ENCODE results near the gene MTG2. TPM values are rescaled to one million over a fixed set of nuclear protein-coding genes. Genes with fewer than 3 reads are reported as not detected.
"Not testable (repeated sequence)": the region's sequence is repeated elsewhere in the genome, so short reads cannot be mapped to it uniquely, and the experiment has no call there.

The MTG2 gene
- total RNA-seq, 3 donors from 2014 or later = 28.8 to 34.9 (median 32.6) TPM

DNA sequence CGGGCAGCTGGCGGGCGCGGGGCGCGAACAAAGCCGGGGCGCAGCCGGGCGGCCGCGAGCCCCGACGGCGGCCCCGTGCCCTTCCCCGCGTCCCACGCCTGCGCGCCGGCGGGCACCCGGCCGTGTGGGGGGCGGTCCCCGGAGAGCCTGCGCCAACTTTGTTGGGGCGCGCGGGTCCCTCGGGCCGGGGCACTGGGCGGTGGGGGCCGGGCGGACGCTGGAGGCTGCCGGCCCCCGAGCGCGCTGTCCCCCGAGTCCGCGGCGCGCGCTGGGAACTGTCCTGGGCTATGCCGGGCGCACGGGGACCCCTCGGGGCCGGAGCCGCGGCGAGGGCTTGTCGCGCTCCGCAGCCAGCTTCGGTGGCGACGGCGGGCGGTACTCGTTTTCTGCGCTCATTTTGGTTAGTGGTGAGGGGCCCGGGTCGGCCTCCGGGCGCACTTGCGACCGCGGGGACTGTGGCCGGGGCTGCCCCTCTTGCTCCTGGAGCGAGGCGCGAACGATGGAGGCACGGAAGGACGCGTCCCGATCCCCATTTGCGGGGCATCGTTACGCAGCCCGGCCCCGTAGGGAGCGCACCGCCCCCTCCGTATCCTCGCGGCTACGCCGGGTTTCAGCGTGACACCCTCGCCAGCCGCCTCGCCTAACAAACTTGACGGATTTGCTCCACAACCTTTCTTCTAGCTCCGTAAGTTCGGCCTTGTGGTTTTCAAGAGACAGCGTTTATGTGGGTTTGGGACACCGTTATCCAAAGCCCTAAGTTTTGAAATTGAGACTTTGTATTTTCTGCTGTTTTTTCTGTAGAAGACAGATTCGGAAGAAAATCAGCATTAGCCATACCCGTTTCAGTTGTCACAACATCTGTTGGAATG, 38.6 kb upstream of the MTG2 start:
- intact Hi-C loops (cut with DNase I, micrococcal nuclease) = loop anchor here in 1 of 2 donors (5.0 to 10.0 kb wide), 2 partner anchors 82 to 129 kb away; no protein-coding TSS in a partner anchor
- DNase-seq (peak; percentile 67 to 80 (median 76)), ATAC-seq (peak; percentile 50)
- Histone ChIP-seq H3K36me3 (ENCODE audit: low read depth) (peaks cover 4% of the 10 kb centered on the region), H3K4me3 (peak overlapping the region; percentile 95), H3K4me1 (ENCODE audit: low read depth) (peaks cover 20% of the 10 kb centered on the region), H3K9me3 (no peaks in the 10 kb centered on the region)
- TF ChIP-seq, protein P1, sequence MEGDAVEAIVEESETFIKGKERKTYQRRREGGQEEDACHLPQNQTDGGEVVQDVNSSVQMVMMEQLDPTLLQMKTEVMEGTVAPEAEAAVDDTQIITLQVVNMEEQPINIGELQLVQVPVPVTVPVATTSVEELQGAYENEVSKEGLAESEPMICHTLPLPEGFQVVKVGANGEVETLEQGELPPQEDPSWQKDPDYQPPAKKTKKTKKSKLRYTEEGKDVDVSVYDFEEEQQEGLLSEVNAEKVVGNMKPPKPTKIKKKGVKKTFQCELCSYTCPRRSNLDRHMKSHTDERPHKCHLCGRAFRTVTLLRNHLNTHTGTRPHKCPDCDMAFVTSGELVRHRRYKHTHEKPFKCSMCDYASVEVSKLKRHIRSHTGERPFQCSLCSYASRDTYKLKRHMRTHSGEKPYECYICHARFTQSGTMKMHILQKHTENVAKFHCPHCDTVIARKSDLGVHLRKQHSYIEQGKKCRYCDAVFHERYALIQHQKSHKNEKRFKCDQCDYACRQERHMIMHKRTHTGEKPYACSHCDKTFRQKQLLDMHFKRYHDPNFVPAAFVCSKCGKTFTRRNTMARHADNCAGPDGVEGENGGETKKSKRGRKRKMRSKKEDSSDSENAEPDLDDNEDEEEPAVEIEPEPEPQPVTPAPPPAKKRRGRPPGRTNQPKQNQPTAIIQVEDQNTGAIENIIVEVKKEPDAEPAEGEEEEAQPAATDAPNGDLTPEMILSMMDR (IDR thresholded peaks at IDR 0.05) = no peak

DNA sequence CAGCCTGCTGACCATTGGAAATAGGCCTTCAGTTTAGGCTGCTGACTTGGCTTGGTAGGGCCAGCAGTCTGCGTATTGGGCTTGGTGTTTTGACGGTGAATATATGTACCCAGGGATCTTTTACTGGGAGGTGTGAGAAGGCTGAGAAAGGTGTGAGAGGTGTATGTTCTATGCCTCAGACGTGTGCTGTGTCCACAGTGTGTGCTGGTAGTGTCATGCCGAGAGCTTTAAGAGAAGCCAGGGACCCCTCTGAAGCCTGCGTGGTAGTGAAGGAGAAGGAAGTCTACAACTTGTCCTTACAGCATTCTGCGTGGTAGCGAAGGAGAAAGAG, 37.2 kb upstream of the MTG2 start:
- no peaks in the 10 kb centered on the region for H3K9me3 ChIP-seq
- TF ChIP-seq, protein P1 (IDR thresholded peaks at IDR 0.05) = no peak
- peaks cover 20% of the 10 kb centered on the region for H3K4me1 ChIP-seq (ENCODE audit: low read depth)
- no peak overlapping the region for H3K4me3 ChIP-seq
- DNase-seq = no peak
- no peak for ATAC-seq
- intact Hi-C loops (cut with DNase I, micrococcal nuclease) = loop anchor here in 1 of 2 donors (10.0 kb wide), 1 partner anchor 131 kb away; no protein-coding TSS in a partner anchor
- H3K36me3 ChIP-seq (ENCODE audit: low read depth) = no peaks in the 10 kb centered on the region

DNA sequence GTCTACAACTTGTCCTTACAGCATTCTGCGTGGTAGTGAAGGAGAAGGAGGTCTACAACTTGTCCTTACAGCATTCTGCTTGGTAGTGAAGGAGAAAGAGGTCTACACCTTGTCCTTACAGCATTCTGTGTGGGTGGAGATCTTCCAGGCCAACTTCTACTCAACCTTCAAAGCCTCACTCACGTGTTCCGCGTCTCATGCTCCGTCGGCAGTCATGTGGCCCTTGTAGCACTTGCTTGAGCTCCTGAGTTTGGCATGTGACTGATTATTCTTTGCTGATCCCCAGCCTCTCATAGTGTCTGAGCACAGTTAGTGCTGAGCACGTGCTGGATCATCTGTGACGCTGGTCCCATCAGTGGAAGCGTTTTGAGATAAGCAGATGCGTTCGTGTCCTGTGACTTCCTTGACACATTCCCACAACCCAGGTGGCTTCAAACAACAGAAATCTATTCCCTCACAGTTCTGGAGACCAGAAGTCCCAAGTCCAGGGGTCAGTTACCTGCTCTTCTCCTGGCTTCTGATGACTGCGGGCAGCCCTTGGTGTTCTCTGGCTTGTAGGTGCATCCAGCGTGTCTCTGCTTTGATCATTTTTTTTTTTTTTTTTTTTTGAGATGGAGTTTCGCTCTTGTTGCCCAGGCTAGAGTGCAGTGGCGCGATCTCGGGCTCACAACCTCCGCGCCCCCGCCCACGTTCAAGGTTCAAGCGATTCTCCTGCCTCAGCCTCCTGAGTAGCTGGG, 36.6 kb upstream of the MTG2 start:
- Histone ChIP-seq H3K36me3 (ENCODE audit: low read depth) (no peaks in the 10 kb centered on the region), H3K9me3 (no peaks in the 10 kb centered on the region), H3K4me3 (no peak overlapping the region), H3K4me1 (ENCODE audit: low read depth) (peaks cover 15% of the 10 kb centered on the region)
- TF ChIP-seq, protein P1 (IDR thresholded peaks at IDR 0.05) = no peak
- intact Hi-C loops (cut with DNase I, micrococcal nuclease) = loop anchor here in 1 of 2 donors (10.0 kb wide), 1 partner anchor 131 kb away; no protein-coding TSS in a partner anchor
- DNase-seq = no peak
- ATAC-seq = no peak

DNA sequence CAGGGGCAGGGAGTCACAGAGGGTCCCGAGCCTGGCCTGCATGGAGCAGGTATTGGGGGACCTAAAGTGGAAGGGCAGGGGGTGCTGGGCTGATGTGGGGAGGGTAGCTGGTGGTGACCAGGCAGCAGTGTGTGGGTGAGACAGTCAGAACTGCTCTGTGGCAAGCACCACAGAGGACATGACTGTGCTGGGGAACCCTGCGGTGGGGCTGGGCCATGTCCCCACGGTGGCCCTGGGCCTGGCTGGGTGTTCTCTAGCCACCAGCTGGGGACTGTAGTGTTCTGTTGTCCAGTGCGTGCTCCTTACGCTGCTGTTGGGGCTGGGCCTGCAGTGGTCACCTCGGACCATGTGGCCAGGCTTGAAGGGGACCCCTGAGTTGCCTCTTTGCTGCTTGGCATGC, 35.7 kb upstream of the MTG2 start:
- ATAC-seq (no peak), DNase-seq (no peak)
- Histone ChIP-seq H3K4me3 (no peak overlapping the region), H3K36me3 (ENCODE audit: low read depth) (no peaks in the 10 kb centered on the region), H3K9me3 (no peaks in the 10 kb centered on the region), H3K4me1 (ENCODE audit: low read depth) (peaks cover 8% of the 10 kb centered on the region)
- intact Hi-C loops (cut with DNase I, micrococcal nuclease) = loop anchor here in 1 of 2 donors (10.0 kb wide), 1 partner anchor 132 kb away; no protein-coding TSS in a partner anchor
- TF ChIP-seq, protein P1 (IDR thresholded peaks at IDR 0.05) = no peak

DNA sequence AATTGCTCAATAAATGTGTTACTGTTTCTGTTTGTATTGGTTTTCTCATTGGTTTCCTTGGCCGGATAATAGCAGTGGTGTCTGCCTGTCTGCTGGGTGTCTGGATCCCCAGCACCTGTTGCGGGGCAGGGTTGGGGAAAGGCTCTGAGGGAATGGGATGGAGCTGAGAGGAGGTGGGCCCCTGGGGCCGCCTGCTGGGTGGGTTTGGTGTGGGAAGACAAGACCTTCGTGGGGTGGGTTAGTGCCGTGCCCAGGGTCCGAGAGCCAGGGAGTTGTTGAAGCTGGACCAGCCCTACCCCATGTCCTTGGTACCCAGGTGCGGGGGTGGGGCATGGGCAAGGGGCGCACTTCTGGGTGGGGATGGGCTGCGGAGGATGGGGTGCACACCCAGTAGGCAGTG, 35.3 kb upstream of the MTG2 start:
- peaks cover 8% of the 10 kb centered on the region for H3K4me1 ChIP-seq (ENCODE audit: low read depth)
- intact Hi-C loops (cut with DNase I, micrococcal nuclease) = loop anchor here in 1 of 2 donors (10.0 kb wide), 1 partner anchor 133 kb away; no protein-coding TSS in a partner anchor
- TF ChIP-seq, protein P1 (IDR thresholded peaks at IDR 0.05) = no peak

DNA sequence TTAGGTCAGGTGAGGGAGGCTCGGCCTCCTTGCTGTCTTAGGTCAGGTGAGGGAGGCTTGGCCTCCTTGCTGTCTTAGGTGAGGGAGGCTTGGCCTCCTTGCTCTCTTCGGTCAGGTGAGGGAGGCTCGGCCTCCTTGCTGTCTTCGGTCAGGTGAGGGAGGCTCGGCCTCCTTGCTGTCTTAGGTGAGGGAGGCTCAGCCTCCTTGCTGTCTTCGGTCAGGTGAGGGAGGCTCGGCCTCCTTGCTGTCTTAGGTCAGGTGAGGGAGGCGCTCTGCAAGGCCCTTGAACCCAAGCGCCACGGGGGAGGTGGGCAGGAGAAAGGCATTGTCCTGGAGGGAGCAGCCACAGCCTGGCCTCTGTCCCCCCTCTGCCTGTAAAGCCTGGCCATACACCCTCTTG, 34.4 kb upstream of the MTG2 start:
- not testable (repeated sequence) for H3K4me1 ChIP-seq (ENCODE audit: low read depth); ATAC-seq; H3K36me3 ChIP-seq (ENCODE audit: low read depth); DNase-seq; H3K4me3 ChIP-seq; H3K9me3 ChIP-seq
- intact Hi-C loops (cut with DNase I, micrococcal nuclease) = loop anchor here in 1 of 2 donors (10.0 kb wide), 1 partner anchor 134 kb away; no protein-coding TSS in a partner anchor

More for the DNA sequence above, 35.3 kb upstream of the MTG2 start:
- H3K9me3 ChIP-seq = no peaks in the 10 kb centered on the region
- ATAC-seq (no peak), DNase-seq (no peak)
- H3K36me3 ChIP-seq (ENCODE audit: low read depth) = no peaks in the 10 kb centered on the region
- H3K4me3 ChIP-seq = no peak overlapping the region

Data from mucosa of descending colon (tissue), 3 donors.